IPS-NIHi11 (cell line): Measurements from ENCODE around the gene SCGB2A2.

Experiments
- DNase-seq: peaks from one replicate; pipeline ENCODE4 v3.0.0; 2012; ENCODE audit warnings: mixed read lengths, low spot score

SCGB2A2 gene

DNA sequence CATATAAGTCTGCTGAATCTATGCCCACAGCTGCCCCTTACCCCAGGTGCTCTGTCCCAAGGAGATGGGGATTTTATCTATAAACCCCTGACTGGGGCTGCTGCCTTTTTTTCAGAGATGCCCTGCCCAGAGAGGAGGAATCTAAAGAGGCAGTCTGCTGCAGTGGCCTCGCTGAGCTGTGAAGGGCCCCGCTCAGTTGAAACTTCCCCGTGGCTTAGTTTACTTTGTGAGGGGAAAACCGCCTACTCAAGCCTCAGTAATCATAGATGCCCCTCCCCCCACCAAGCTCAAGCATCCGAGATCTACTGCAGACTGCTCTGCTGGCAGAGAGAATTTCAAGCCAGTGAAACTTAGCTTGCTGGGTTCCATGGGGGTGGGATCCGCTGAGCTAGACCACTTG lies 36.3 kb downstream of the SCGB2A2 start:
- no peak for DNase-seq

DNA sequence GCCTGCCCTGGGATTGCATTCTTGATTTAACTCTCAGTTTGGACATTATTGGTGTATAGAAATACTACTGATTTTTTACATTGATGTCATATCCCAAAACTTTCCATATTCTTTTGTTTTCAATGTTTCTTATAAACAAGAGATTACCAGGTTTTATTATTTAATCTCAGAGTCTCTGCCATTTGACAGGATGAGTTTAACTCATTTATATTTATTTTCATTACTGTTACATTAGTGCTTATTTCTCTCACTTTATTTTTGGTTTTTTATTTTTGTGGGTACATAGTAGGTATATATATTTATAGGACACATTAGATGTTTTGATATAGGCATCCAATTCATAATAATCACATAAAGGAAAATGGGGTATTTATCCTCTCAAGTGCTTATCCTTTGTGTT lies 38.0 kb downstream of the SCGB2A2 start:
- DNase-seq, result no peak

DNA sequence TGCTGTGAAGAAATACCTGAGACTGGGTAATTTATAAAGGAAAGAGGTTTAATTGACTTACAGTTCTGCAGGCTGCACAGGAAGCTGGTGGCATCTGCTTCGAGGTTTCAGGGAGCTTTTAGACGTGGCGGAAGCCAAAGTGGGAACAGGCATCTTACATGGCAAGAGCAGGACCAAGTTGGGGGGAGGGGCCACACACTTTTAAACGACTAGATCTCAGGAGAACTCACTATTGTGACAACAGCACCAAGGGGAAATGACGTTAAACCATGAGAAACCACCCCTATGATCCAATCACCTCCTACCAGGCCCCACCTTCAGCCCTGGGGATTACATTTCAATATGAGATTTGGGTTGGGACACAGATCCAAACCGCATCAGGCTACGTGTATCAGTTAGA lies 40.0 kb downstream of the SCGB2A2 start:
- no peak for DNase-seq

DNA sequence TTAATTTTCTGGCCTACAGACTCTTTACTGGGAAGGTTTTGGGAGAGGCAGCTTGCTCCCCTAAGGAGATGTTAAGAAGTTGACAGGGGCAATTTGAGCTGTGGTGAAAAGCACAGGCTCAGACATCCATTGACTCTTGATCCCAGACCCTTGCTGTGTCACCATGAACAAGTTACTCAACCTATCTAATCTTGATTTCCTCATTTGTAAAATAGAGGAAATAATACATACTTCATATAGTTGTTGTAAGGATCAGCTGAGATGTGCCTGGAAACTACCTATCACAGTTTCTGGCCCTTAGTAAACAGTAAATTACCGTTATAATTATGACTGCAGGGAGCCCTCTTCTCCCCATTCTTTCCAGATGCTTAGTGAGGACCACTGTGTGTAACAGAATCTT lies 45.5 kb downstream of the SCGB2A2 start:
- no peak for DNase-seq

DNA sequence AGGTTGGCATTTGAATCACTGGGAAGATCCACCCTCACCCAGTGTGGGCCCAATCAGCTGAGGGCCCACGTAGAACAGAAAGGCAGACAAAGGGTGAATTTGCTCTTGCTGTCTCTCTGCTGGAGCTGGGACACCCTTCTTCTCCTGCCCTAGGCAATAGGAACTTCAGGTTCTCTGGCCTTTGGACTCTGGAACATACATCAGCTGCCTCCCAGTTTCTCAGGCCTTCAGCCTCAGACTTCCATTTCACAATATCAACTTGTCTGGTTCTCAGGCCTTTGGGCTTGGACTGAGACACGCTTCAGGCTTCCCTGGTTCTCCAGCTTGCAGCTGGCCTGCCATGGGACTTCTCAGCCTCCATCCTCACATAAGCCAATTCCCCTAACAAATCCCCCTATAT lies 52.6 kb downstream of the SCGB2A2 start:
- no peak for DNase-seq
